Neutrophil (primary cell): ENCODE results near the gene AATK.

ENCODE experiments used
- H3K27ac ChIP-seq: fragments of 200-600 bp; sonication (generic); 2 replicates; pipeline ENCODE4 v1.5.1; 2016; ENCODE audit warnings: mild to moderate bottlenecking, moderate library complexity
- H3K27me3 ChIP-seq: fragments of 200-600 bp; sonication (generic); 2 replicates; pipeline ENCODE4 v1.6.0; 2016; ENCODE audit warnings: mild to moderate bottlenecking
- H3K36me3 ChIP-seq: fragments of 200-600 bp; sonication (generic); 2 replicates; pipeline ENCODE4 v1.5.1; 2017
- H3K4me1 ChIP-seq, 2 experiments: fragments of 200-600 bp in 1 of 2; sonication (generic) in 1 of 2; 1 replicate in 1 of 2; 2 replicates in 1 of 2; pipeline versions ENCODE4 v1.5.1 to v1.6.1; 2013 to 2016; ENCODE audit warnings: low read depth in 1 of 2, low read length in 1 of 2, mild to moderate bottlenecking in 1 of 2, moderate library complexity in 1 of 2; ENCODE audit not compliant: control insufficient read depth in 1 of 2, insufficient read depth in 1 of 2
- H3K4me3 ChIP-seq, 2 experiments: fragments of 200-600 bp in 1 of 2; sonication (generic) in 1 of 2; 1 replicate in 1 of 2; 2 replicates in 1 of 2; pipeline ENCODE4 v1.5.1; 2013 to 2016; ENCODE audit warnings: low read depth in 1 of 2, low read length in 1 of 2, mild to moderate bottlenecking in 1 of 2, moderate library complexity in 1 of 2
- H3K9me3 ChIP-seq: fragments of 200-600 bp; sonication (generic); 2 replicates; pipeline ENCODE4 v1.5.1; 2016
- CTCF ChIP-seq: fragments of 200-600 bp; sonication (generic); IDR thresholded peaks from 2 replicates; pipeline ENCODE4 v1.5.1; 2016; ENCODE audit warnings: antibody characterized with exemption

The AATK gene

GRCh38 chr17:81119223-81120148 is 46.5 kb downstream of the AATK start:
- Histone ChIP-seq H3K4me3 (peak overlapping the region; percentile 13 to 32), H3K9me3 (no peaks in the 10 kb centered on the region), H3K36me3 (peaks cover 99% of the 10 kb centered on the region), H3K27me3 (peaks cover 10% of the 10 kb centered on the region), H3K27ac (peak overlapping the region; percentile 41), H3K4me1 (peaks cover 9 to 10% of the 10 kb centered on the region in 2 experiments)
- no peak for TF ChIP-seq CTCF

- peak overlapping the region in 1 of 2 experiments; percentile 32 for H3K4me3 ChIP-seq
- H3K27me3 ChIP-seq: peaks cover 10% of the 10 kb centered on the region
- no peaks in the 10 kb centered on the region for H3K9me3 ChIP-seq
- H3K36me3 ChIP-seq: peaks cover 94% of the 10 kb centered on the region
- H3K27ac ChIP-seq: no peak overlapping the region
- peaks cover 9 to 10% of the 10 kb centered on the region in 2 experiments for H3K4me1 ChIP-seq
- TF ChIP-seq CTCF: no peak
These were observed 47.5 kb downstream of the AATK start for GRCh38 chr17:81118308-81119221.

- Histone ChIP-seq H3K9me3 (no peaks in the 10 kb centered on the region), H3K27ac (no peak overlapping the region), H3K27me3 (peaks cover 10% of the 10 kb centered on the region), H3K36me3 (peaks cover 86% of the 10 kb centered on the region), H3K4me3 (no peak overlapping the region), H3K4me1 (peaks cover 9 to 10% of the 10 kb centered on the region in 2 experiments)
- TF ChIP-seq CTCF: no peak
These were observed 48.3 kb downstream of the AATK start for GRCh38 chr17:81117672-81118198.

GRCh38 chr17:81116704-81117103 is 49.3 kb downstream of the AATK start:
- Histone ChIP-seq H3K36me3 (peaks cover 79% of the 10 kb centered on the region), H3K4me3 (no peak overlapping the region), H3K27ac (no peak overlapping the region), H3K9me3 (no peaks in the 10 kb centered on the region), H3K4me1 (peaks cover 9 to 10% of the 10 kb centered on the region in 2 experiments), H3K27me3 (peaks cover 10% of the 10 kb centered on the region)
- no peak for TF ChIP-seq CTCF

- Histone ChIP-seq H3K27ac (no peak overlapping the region), H3K27me3 (peaks cover 10% of the 10 kb centered on the region), H3K4me3 (no peak overlapping the region), H3K9me3 (no peaks in the 10 kb centered on the region), H3K36me3 (peaks cover 71% of the 10 kb centered on the region), H3K4me1 (peaks cover 9 to 10% of the 10 kb centered on the region in 2 experiments)
- TF ChIP-seq CTCF: no peak
These were observed 50.1 kb downstream of the AATK start for GRCh38 chr17:81115749-81116464.
